HUES48 (cell line): ENCODE measurements around the gene NUP85.
A peak's percentile ranks its signal among the peaks of the same experiment; 100 is the strongest.
"Not testable (repeated sequence)": the region's sequence is repeated elsewhere in the genome, so short reads cannot be mapped to it uniquely, and the experiment has no call there.

Experiments used
- H3K27ac ChIP-seq: one replicate; pipeline ENCODE4 v1.7.0; 2013; ENCODE audit warnings: low read depth, low read length, inconsistent platforms
- H3K27me3 ChIP-seq: 2 replicates; pipeline ENCODE4 v1.6.1; 2013; ENCODE audit warnings: mild to moderate bottlenecking, low read length; ENCODE audit not compliant: control insufficient read depth, insufficient read depth
- H3K36me3 ChIP-seq: 2 replicates; pipeline ENCODE4 v1.6.1; 2013; ENCODE audit warnings: low read length; ENCODE audit not compliant: control insufficient read depth, insufficient read depth
- H3K4me1 ChIP-seq: 2 replicates; pipeline ENCODE4 v1.6.1; 2013; ENCODE audit warnings: mild to moderate bottlenecking, low read length; ENCODE audit not compliant: control insufficient read depth, insufficient read depth
- H3K4me3 ChIP-seq: 2 replicates; pipeline ENCODE4 v1.5.1; 2013; ENCODE audit warnings: mild to moderate bottlenecking, low read depth, low read length
- H3K9ac ChIP-seq: 2 replicates; pipeline ENCODE4 v1.6.1; 2013; ENCODE audit warnings: mild to moderate bottlenecking, low read depth, low read length, moderate library complexity
- H3K9me3 ChIP-seq: 2 replicates; pipeline ENCODE4 v1.6.1; 2013; ENCODE audit warnings: low read length; ENCODE audit not compliant: control insufficient read depth, insufficient read depth

Gene NUP85, protein sequence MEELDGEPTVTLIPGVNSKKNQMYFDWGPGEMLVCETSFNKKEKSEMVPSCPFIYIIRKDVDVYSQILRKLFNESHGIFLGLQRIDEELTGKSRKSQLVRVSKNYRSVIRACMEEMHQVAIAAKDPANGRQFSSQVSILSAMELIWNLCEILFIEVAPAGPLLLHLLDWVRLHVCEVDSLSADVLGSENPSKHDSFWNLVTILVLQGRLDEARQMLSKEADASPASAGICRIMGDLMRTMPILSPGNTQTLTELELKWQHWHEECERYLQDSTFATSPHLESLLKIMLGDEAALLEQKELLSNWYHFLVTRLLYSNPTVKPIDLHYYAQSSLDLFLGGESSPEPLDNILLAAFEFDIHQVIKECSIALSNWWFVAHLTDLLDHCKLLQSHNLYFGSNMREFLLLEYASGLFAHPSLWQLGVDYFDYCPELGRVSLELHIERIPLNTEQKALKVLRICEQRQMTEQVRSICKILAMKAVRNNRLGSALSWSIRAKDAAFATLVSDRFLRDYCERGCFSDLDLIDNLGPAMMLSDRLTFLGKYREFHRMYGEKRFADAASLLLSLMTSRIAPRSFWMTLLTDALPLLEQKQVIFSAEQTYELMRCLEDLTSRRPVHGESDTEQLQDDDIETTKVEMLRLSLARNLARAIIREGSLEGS

GRCh38 chr17:75205037-75205792, at the start of gene NUP85:
Gene NUP85 (plus strand): TSS chr17:75205679. CDS start chr17:75205762, 83 bp downstream.
- peaks cover 3% of the 10 kb centered on the region; the same call in 1 of the 2 replicates for H3K4me1 ChIP-seq

GRCh38 chr17:75158480-75158879, 47.0 kb upstream of the NUP85 start:
- H3K4me1 ChIP-seq = peaks cover 11% of the 10 kb centered on the region
- not testable (repeated sequence) for H3K27me3 ChIP-seq, H3K9ac ChIP-seq, H3K4me3 ChIP-seq, H3K36me3 ChIP-seq, H3K27ac ChIP-seq, H3K9me3 ChIP-seq

More at GRCh38 chr17:75205037-75205792, at the start of gene NUP85:
- H3K9ac ChIP-seq = peak within 1 kb of the TSS; percentile 96
- peak within 1 kb of the TSS; percentile 99 for H3K27ac ChIP-seq
- peaks cover 20% of the 10 kb centered on the region for H3K36me3 ChIP-seq
- peak within 1 kb of the TSS; percentile 92 for H3K4me3 ChIP-seq
- H3K27me3 ChIP-seq = no peaks in the 10 kb centered on the region
- H3K9me3 ChIP-seq = no peaks in the 10 kb centered on the region

- no peak overlapping the region for H3K27ac ChIP-seq
- H3K9me3 ChIP-seq = no peaks in the 10 kb centered on the region
- H3K36me3 ChIP-seq = 0 out of 2 replicates have a peak, but pooled peaks cover 4% of the 10 kb centered on the region
- H3K27me3 ChIP-seq = no peaks in the 10 kb centered on the region
- H3K4me1 ChIP-seq = peaks cover 11% of the 10 kb centered on the region
- no peak overlapping the region for H3K9ac ChIP-seq
- no peak overlapping the region for H3K4me3 ChIP-seq
Measured at GRCh38 chr17:75159196-75160031, 46.1 kb upstream of the NUP85 start.

DNA sequence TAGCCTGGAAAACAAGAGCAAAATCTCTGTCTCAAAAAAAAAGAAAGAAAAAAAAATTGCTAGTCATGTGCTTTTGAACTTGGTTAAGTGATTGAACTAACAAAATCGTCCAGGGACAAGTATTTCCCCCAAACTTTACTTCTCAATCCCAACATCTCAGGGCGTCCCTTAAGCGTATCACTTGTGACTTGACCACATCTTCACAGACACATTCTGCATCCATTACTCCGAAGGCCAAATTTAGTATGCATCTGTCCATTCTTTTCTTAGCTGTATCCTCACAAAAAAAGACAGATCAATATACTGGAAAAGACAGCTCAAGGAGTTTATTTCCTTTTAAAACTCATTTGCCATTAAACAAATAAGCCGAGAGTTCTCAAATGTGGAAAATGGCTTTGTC, 45.3 kb upstream of the NUP85 start:
- Histone ChIP-seq H3K9ac (no peak overlapping the region), H3K27me3 (no peaks in the 10 kb centered on the region), H3K9me3 (no peaks in the 10 kb centered on the region), H3K36me3 (0 out of 2 replicates have a peak, but pooled peaks cover 4% of the 10 kb centered on the region), H3K4me3 (no peak overlapping the region), H3K4me1 (peaks cover 4% of the 10 kb centered on the region), H3K27ac (no peak overlapping the region)

DNA sequence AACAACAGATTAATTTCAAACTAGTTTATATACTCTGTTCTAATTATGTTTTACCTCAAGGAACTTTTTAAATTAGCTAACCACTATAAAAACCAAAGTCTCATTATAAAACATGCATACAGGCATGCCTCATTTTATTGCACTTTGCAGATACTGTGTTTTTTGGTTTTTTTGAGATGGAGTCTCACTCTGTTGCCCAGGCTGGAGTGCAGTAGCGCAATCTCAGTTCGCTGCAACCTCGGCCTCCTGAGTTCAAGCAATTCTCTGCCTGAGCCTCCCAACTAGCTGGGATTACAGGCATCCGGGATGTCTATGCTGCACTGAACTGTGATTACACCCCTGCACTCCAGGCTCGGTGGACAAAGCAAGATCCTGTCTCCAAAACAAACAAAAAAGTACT, 42.4 kb upstream of the NUP85 start:
- Histone ChIP-seq H3K36me3 (peaks cover 24% of the 10 kb centered on the region), H3K4me3 (no peak overlapping the region), H3K27me3 (no peaks in the 10 kb centered on the region), H3K27ac (no peak overlapping the region), H3K9ac (no peak overlapping the region), H3K4me1 (no peaks in the 10 kb centered on the region), H3K9me3 (no peaks in the 10 kb centered on the region)

DNA sequence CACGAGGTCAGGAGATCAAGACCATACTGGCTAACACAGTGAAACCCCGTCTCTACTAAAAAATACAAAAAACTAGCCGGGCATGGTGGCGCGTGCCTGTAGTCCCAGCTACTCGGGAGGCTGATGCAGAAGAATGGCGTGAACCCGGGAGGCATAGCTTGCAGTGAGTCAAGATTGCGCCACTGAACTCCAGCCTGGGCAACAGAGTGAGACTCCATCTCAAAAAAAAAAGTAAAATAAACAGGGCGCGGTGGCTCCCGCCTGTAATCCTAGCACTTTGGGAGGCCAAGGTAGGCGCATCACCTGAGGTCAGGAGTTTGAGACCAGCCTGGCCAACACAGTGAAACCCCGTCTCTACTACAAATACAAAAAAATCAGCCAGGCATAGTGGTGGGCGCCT, 40.9 kb upstream of the NUP85 start:
- H3K9ac ChIP-seq, H3K9me3 ChIP-seq, H3K4me3 ChIP-seq, H3K27me3 ChIP-seq, H3K27ac ChIP-seq, H3K4me1 ChIP-seq: not testable (repeated sequence)
- peaks cover 37% of the 10 kb centered on the region for H3K36me3 ChIP-seq

- Histone ChIP-seq H3K27me3 (no peaks in the 10 kb centered on the region), H3K4me1 (no peaks in the 10 kb centered on the region), H3K27ac (no peak overlapping the region), H3K9me3 (no peaks in the 10 kb centered on the region), H3K36me3 (peaks cover 71% of the 10 kb centered on the region), H3K9ac (no peak overlapping the region), H3K4me3 (no peak overlapping the region)
Measured at GRCh38 chr17:75168998-75169397, 36.5 kb upstream of the NUP85 start.

DNA sequence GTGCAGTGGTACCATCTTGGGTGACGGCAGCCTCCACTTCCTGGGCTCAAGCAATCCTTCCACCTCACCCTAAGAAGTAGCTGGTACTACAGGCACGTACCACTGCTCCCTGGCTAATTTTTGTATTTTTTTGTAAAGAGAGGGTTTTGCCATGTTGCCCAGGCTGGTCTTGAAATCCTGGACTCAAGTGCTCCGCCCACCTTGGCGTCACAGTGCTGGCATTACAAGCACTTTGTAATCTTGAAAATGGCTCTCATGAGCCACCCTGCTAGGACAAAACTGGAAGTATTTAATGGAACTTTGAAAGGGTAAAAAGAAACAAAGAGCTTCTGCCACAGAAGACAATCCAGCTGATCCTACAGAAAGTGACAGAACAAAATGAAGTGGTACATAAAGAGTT, 32.0 kb upstream of the NUP85 start:
- Histone ChIP-seq H3K27me3 (no peaks in the 10 kb centered on the region), H3K27ac (no peak overlapping the region), H3K36me3 (peaks cover 89% of the 10 kb centered on the region), H3K9ac (no peak overlapping the region), H3K4me3 (no peak overlapping the region), H3K9me3 (no peaks in the 10 kb centered on the region), H3K4me1 (no peaks in the 10 kb centered on the region)

GRCh38 chr17:75174996-75175395, 30.5 kb upstream of the NUP85 start:
- Histone ChIP-seq H3K4me3 (no peak overlapping the region), H3K27me3 (no peaks in the 10 kb centered on the region), H3K9ac (no peak overlapping the region), H3K36me3 (peaks cover 91% of the 10 kb centered on the region), H3K27ac (no peak overlapping the region), H3K9me3 (no peaks in the 10 kb centered on the region), H3K4me1 (no peaks in the 10 kb centered on the region)

GRCh38 chr17:75176625-75177024, 28.9 kb upstream of the NUP85 start:
- Histone ChIP-seq H3K36me3 (peaks cover 87% of the 10 kb centered on the region), H3K9me3 (no peaks in the 10 kb centered on the region), H3K4me3 (no peak overlapping the region), H3K27me3 (no peaks in the 10 kb centered on the region), H3K27ac (no peak overlapping the region), H3K9ac (no peak overlapping the region), H3K4me1 (peaks cover 7% of the 10 kb centered on the region; the same call in 1 of the 2 replicates)
